Measurements from ENCODE around the gene TMEM165. TPM values are rescaled to one million over a fixed set of nuclear protein-coding genes. Genes with fewer than 3 reads are reported as not detected.

Gene TMEM165
- total RNA-seq, 6 experiments from 2014 or later, result 13.3 to 53.0 (median 23.0) TPM

DNA sequence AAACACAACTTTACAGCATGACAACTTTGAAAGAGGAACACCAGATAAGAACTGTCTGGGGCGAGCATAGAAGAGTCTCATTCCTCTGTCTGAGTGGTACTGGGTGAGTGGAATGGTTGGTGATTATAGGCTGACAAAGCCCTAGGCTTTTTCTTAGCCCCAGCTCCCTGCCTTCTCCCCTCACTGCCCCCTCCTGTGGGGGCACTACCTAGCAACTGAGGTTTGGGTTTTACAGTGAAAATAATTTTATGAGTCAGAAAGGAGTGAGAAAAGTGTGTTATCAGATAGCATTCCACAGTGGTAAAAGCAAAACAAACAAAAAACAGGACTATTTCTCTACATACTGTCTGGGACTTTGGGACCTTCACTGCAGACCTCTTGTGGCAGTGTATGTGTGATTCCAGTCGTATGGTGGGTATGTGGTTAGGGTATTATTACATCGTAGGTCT is 10.5 kb upstream of the TMEM165 start:
- 60% methylated on average over 3 of the region's 3 CpGs for WGBS (ENCODE audit: insufficient coverage, low coverage, low lambda C conversion rate, missing lambda C conversion rate)
- H3K27ac ChIP-seq, result no peak overlapping the region
- H3K36me3 ChIP-seq, result no peaks in the 10 kb centered on the region
- ATAC-seq (no peak), DNase-seq (no peak)
- TF ChIP-seq POLR2A (IDR thresholded peaks at IDR 0.05), result no peak
- TF ChIP-seq, protein P1, sequence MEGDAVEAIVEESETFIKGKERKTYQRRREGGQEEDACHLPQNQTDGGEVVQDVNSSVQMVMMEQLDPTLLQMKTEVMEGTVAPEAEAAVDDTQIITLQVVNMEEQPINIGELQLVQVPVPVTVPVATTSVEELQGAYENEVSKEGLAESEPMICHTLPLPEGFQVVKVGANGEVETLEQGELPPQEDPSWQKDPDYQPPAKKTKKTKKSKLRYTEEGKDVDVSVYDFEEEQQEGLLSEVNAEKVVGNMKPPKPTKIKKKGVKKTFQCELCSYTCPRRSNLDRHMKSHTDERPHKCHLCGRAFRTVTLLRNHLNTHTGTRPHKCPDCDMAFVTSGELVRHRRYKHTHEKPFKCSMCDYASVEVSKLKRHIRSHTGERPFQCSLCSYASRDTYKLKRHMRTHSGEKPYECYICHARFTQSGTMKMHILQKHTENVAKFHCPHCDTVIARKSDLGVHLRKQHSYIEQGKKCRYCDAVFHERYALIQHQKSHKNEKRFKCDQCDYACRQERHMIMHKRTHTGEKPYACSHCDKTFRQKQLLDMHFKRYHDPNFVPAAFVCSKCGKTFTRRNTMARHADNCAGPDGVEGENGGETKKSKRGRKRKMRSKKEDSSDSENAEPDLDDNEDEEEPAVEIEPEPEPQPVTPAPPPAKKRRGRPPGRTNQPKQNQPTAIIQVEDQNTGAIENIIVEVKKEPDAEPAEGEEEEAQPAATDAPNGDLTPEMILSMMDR (IDR thresholded peaks at IDR 0.05), result no peak
- no peaks in the 10 kb centered on the region for H3K9me3 ChIP-seq
- intact Hi-C loops (cut with DNase I), result no loop called here
- no peak overlapping the region for H3K4me3 ChIP-seq
- no peaks in the 10 kb centered on the region for H3K4me1 ChIP-seq
- no peaks in the 10 kb centered on the region for H3K27me3 ChIP-seq

DNA sequence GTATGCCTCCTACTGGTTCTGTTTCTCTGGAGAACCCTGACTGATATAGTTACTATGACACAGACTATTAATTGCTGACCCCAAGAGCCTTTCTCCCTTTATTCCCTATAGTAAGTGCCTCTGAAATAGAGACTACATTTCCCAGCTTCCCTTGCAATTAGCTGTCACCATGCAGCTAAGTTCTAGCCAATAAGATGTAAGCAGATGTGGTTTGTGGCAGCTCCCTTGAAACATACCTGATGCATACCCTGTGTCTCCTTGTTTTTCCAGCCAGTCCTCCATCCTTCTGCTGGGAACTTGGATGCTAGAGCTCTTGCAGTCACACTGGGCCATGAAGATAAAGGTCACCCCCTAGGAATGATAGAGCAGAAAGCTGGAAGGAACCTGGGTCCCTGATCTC is 9.7 kb upstream of the TMEM165 start:
- Histone ChIP-seq H3K4me1 (no peaks in the 10 kb centered on the region), H3K9me3 (no peaks in the 10 kb centered on the region), H3K27me3 (no peaks in the 10 kb centered on the region), H3K4me3 (no peak overlapping the region), H3K27ac (no peak overlapping the region), H3K36me3 (no peaks in the 10 kb centered on the region)
- DNase-seq (no peak), ATAC-seq (peak in 2 of 4 donors; percentile 26 to 38)
- intact Hi-C loops (cut with DNase I), result no loop called here
- TF ChIP-seq POLR2A (IDR thresholded peaks at IDR 0.05), result no peak
- TF ChIP-seq, protein P1 (IDR thresholded peaks at IDR 0.05), result no peak

DNA sequence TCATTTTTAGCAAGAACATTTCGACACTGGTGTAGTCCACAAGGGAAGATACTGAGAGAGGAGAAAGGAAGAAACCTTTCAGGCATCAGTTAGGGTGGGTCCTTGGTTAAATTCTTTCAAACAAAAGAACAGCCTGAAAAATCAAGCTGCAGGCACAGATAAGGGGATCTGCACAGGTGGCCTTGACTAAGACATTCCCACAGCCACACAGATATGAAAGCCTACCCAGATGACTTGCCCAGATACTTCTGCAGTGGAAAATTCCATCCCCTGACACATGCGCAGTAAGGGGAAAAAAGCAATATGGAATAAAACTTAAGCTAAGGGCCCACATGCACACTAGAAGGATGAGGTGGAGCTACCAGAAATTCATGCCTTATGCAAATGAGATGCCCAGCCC is 8.9 kb upstream of the TMEM165 start:
- Histone ChIP-seq H3K27me3 (no peaks in the 10 kb centered on the region), H3K9me3 (no peaks in the 10 kb centered on the region), H3K4me1 (no peaks in the 10 kb centered on the region), H3K4me3 (no peak overlapping the region), H3K36me3 (no peaks in the 10 kb centered on the region), H3K27ac (no peak overlapping the region)
- intact Hi-C loops (cut with DNase I), result no loop called here
- WGBS (ENCODE audit: insufficient coverage, low coverage, low lambda C conversion rate, missing lambda C conversion rate), result 80% methylated on average over 2 of the region's 2 CpGs
- TF ChIP-seq, protein P1 (IDR thresholded peaks at IDR 0.05), result no peak
- TF ChIP-seq POLR2A (IDR thresholded peaks at IDR 0.05), result no peak
- no peak for DNase-seq
- ATAC-seq, result no peak

DNA sequence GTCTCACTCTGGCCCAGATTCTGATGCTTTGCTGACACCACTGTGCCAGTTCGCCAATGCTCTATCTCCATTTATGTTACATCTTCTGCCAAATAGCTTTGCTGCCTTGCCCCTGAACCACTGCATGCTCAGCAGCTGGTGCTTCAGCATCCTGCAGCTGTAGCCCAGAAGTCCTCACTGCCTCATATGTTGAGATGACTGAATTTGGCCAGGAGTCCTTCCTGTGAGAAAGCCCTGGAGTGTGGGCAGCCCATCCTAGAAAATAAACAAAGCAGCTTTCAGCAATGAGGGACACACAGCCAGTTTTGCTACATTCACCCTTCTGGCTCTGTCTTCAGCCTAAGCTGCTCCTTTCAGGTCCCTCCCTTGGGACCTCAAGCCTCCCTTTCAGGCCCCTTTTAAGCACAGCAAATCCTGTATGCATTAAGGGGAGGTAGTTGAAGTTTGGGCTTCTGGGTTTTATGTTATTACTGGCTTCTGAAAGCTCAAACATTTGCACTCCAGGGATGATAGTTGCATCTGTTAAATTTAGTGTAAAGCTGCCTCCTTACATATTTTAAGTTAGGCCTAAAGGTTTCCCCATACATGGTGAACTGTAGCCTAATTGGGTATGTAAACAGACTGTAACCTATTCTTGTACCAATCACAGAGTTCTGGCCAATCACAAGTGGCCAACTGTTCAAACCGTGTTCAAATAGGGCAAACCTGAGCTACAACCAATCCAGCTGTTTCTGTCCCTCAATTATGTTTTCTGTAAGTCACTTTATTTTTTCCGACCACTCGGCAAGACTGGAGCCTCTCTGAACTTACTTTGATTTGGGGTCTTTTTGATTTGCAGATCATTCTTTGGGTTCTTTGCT is 2.1 kb upstream of the TMEM165 start:
- peaks cover 0 to 17% (median 0%) of the 10 kb centered on the region in 4 donors for H3K4me1 ChIP-seq
- no peaks in the 10 kb centered on the region for H3K36me3 ChIP-seq
- no peaks in the 10 kb centered on the region for H3K9me3 ChIP-seq
- no peak overlapping the region for H3K27ac ChIP-seq
- TF ChIP-seq, protein P1 (IDR thresholded peaks at IDR 0.05), result no peak
- TF ChIP-seq POLR2A (IDR thresholded peaks at IDR 0.05), result no peak
- ATAC-seq (no peak), DNase-seq (no peak)
- no peaks in the 10 kb centered on the region for H3K27me3 ChIP-seq
- WGBS (ENCODE audit: insufficient coverage, low coverage, low lambda C conversion rate, missing lambda C conversion rate), result 92% methylated on average over 3 of the region's 4 CpGs
- H3K4me3 ChIP-seq, result no peak overlapping the region
- intact Hi-C loops (cut with DNase I), result no loop called here
